Mucosa of gallbladder (tissue), 1 donor: ENCODE results near the gene IGDCC3. TPM values are rescaled to one million over a fixed set of nuclear protein-coding genes. Genes with fewer than 3 reads are reported as not detected.
"Not testable (repeated sequence)": the region's sequence is repeated elsewhere in the genome, so short reads cannot be mapped to it uniquely, and the experiment has no call there.

ENCODE experiments used
- DNase-seq: peaks from one replicate; pipeline ENCODE4 v3.0.0-alpha.2; 2020; ENCODE audit warnings: low spot score
- total RNA-seq: library from RNA; stranded (reverse); gene quantifications from one replicate; pipeline ENCODE4 v1.2.1, GENCODE V29; 2021
- donor health status: DM: no; HTN: no; CAD: no.

Gene IGDCC3
- total RNA-seq, 1 donor from 2014 or later: 0.69 TPM

- DNase-seq: no peak
These were observed 6.9 kb downstream of the IGDCC3 start for GRCh38 chr15:65370885-65371284.

GRCh38 chr15:65369651-65370050 is 8.2 kb downstream of the IGDCC3 start:
- no peak for DNase-seq

GRCh38 chr15:65369212-65369547 is 8.6 kb downstream of the IGDCC3 start:
- DNase-seq: no peak

GRCh38 chr15:65368302-65369211 is 9.2 kb downstream of the IGDCC3 start:
- DNase-seq: no peak

GRCh38 chr15:65366122-65366892 is 11.5 kb downstream of the IGDCC3 start:
- DNase-seq: no peak

GRCh38 chr15:65365229-65365628 is 12.6 kb downstream of the IGDCC3 start:
- DNase-seq: no peak

- DNase-seq: no peak
These were observed 14.0 kb downstream of the IGDCC3 start for GRCh38 chr15:65363766-65364165.

GRCh38 chr15:65363306-65363705 is 14.5 kb downstream of the IGDCC3 start:
- DNase-seq: no peak

- no peak for DNase-seq
These were observed 15.3 kb downstream of the IGDCC3 start for GRCh38 chr15:65362491-65362890.

GRCh38 chr15:65361708-65362459 is 15.9 kb downstream of the IGDCC3 start:
- DNase-seq: no peak

GRCh38 chr15:65360506-65360905 is 17.3 kb downstream of the IGDCC3 start:
- DNase-seq: no peak

- no peak for DNase-seq
These were observed 21.8 kb downstream of the IGDCC3 start for GRCh38 chr15:65355988-65356353.

- DNase-seq: no peak
These were observed 22.4 kb downstream of the IGDCC3 start for GRCh38 chr15:65355173-65355987.

- DNase-seq: no peak
These were observed 23.0 kb downstream of the IGDCC3 start for GRCh38 chr15:65354835-65355172.

- DNase-seq: not testable (repeated sequence)
These were observed 25.8 kb downstream of the IGDCC3 start for GRCh38 chr15:65351972-65352371.

GRCh38 chr15:65349338-65349737 is 28.5 kb downstream of the IGDCC3 start:
- no peak for DNase-seq

GRCh38 chr15:65347756-65348155 is 30.0 kb downstream of the IGDCC3 start:
- DNase-seq: not testable (repeated sequence)

- no peak for DNase-seq
These were observed 30.8 kb downstream of the IGDCC3 start for GRCh38 chr15:65346856-65347598.

- no peak for DNase-seq
These were observed 32.9 kb downstream of the IGDCC3 start for GRCh38 chr15:65344914-65345275.

GRCh38 chr15:65344214-65344913 is 33.4 kb downstream of the IGDCC3 start:
- no peak for DNase-seq
